NOMO-1 treated with DMSO at 0.1 percent for 48 hours (cell line): ENCODE data around the gene ECE1.

Experiments used
- DNase-seq: peaks from one replicate; lab custom pipeline; 2025; ENCODE audit not compliant: unreplicated experiment; lab: John Stamatoyannopoulos, UW

The ECE1 gene

DNA sequence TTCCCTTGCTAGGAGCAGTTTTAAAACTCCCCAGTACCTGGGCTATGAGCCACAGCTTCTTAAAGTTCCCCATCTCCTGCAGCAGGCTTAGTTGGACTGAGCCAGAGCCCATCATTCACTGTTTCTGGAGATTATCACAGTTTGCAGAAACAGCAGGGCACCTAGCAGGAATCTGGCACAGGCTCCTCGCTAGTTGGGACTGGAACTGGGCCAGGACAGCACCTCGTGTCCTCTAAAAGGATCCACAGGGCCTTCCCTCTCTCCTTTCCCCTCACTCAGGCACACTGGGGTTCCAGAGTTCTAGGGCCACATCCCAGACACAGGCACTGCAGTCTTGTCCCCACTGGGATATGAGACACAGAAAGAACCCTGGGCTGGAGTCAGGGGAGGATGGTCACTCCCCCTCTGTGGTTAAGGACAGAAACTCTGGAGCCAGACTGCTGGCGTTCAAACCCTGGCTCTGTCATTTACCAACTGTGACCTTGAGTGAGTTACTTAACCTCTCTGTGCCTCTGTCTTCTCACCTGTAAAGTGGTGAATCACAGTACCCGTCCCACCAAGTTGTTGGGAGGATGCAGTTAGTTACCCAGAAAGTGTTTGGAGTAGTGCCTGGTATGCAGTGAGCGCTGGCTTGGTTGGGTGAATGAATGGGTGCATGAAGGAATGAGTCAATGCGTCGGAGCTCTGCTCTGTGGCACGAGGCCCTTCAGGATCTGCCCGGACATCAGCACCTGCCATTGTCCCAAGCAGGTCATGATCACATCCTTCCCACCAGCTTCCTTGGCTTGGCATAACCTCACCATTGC lies 18.8 kb upstream of the ECE1 start:
- no peak for DNase-seq

DNA sequence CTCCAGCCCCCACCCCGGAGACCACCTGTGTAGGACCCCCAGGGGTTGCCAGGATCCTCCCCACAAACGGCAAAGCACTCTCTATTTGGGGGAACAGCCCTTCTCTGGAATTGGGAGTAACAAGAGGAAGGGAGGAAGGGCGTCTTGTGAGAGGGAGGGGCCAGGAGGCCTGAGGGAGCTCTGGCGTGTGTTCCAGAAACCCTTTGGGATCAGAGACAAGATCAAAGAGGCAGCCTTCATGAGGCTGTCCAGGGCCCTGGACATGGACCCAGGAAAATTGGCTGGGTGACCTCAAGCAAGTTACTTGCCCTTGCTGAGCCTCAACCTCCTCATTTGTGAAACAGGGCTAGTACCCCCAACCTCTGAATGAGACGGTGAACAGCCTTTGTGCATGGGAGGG lies 18.1 kb upstream of the ECE1 start:
- DNase-seq = no peak

DNA sequence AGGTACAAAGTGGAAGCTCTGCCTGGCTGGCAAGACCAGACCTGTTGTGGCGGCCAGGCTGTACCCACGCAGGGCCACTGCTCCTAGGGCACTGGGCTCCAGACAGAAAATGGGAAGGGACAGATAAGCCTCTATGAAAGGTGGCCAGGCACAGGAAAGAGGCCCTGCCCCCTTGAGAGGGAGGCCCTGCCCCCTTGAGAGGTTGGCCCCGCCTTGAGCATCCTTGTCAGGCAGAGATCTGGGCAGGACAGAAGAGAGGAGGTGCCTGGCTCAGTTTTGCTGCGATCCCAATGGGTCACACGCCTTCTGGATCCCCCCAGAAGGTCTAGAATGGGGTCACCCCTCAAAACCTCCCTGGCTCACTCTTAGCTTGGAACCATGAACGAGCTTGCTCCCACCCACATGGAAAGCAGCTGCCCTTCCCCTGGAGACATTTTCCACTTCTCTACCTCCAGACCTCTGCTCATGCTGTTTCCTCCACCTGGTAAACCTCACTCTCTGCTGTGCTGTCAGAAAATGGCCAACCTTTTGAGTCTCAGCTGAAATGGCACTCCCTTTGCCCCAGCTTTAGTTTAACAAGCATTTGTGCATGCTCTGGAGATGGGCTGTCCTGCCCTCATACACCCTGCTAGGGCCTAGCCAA lies 17.5 kb upstream of the ECE1 start:
- DNase-seq = no peak

DNA sequence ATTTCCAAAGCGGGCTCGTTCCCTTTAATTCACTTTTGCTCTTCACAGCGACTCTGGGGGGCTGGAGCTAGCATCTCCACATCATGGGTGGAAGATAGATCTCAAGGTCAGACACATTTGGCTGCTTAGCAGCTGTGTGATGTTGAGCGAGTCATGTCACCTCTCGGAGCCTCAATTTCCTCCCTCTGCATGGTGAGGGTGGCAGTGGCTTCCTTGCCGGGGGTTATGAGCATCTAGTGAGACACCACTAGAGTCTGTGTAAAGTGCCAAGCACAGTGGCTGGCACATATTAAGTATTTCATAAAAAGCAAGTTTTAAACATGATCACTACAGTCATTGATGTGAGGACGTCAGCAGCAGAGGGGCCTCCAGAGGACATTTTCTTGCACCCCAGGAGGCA lies 16.9 kb upstream of the ECE1 start:
- DNase-seq = no peak

DNA sequence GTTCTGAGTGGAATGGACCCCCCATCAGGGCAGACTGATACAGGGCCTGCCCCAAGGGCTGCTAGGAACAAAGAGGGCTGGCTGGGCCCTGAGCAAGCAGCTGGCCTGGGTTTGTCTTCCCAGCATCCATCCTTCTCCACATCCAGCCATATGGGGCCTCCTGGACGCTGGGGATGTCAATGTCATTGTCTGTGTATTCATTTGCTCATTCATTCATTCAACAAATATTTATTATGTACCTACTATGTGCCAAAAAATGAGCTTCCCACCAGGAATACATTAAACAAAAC lies 15.6 kb upstream of the ECE1 start:
- no peak for DNase-seq

DNA sequence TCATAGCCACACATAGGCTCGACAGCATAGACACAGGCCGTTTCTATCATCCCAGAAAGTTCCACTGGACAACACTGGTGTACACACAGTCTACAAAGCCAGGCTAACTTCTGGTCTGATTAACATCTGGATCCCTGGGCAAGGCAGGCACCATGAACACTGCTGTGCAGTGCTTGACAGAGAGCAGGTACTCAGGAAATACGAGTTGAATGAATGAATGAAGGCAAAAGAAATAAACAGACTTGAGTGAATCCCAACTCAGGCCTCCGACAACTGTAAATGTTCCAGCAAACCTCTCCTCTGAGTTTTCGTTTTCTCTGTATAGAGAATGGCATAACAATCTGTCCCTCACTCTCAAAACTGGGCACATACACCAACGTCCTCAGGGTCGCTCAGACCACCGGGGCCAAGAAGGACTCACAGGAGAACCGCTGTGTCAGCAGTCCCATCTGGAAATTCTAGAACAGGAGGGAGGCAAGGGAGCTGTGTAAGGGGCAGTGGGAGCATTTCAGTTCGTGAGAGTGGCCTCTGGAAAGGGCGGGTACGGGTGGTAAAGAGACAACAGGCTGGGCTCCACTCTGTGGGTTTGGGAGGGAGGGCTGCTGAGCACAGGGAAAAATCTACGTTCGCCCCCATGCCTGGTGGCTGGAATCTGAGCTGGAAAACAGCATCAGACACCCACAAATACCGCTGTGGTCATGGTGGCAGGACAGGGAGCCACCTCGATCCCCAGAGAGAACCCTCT lies 15.1 kb upstream of the ECE1 start:
- no peak for DNase-seq

DNA sequence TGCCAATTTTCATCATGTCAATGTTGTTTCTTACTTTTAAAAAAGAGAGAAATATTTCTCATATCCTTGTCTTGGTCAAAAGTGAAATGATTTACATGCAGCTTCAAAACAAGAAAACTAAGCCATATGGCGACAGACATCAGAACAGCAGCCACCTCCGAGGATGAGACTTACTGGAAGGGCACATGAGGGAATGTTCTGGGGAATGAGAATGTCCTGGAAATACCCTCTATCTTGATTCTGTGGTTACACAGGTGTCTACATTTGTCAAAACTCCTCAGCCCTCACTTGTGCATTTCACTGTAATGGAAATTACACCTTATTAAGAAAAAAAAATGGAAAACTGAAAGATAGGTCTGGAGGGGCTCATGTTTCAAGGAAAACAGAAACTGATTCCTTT lies 14.2 kb upstream of the ECE1 start:
- no peak for DNase-seq

DNA sequence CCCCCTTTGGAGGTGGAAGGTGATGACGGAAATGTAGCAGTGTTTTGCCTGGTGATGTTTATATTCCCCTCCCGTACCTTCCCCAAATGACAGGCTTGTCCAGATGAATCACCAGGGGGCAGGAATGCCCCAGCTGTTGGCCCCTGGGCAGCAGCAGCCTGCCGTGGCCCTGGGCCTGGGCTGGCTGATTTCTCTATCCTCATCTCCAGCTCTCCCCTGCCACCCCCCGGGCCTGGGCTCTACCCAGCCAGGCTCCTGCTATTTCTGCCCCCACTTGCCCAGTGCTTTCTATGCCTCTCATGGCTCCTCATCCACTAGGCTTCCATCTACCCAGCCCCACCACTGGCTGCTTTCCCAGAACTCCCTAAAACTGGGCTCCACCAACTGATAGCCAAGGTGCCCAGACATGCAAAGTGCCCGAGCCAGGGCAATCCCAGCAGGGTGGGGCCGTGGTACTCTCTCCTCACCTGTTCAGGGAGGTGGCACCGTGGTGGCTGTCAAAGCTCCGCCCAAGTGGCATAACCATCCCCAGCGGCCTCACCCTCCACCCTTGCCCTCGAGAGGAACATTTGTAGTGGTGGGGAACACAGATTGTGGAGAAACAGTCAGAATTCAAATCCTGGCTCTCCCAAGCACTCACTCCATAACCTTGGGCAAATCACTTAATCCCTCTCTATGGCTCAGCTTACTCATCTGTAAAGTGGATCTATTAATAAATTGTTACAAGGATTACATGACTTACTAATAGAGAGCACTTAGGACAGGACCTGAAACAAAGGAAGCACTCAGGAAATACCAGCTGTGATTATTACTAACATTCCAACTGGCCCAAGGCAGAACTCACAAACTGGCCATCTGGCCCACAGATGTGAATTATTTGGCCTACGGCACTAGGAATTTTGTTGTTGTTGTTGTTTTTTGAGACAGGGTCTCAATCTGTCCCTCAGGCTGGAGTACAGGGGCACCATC lies 12.8 kb upstream of the ECE1 start:
- no peak for DNase-seq

DNA sequence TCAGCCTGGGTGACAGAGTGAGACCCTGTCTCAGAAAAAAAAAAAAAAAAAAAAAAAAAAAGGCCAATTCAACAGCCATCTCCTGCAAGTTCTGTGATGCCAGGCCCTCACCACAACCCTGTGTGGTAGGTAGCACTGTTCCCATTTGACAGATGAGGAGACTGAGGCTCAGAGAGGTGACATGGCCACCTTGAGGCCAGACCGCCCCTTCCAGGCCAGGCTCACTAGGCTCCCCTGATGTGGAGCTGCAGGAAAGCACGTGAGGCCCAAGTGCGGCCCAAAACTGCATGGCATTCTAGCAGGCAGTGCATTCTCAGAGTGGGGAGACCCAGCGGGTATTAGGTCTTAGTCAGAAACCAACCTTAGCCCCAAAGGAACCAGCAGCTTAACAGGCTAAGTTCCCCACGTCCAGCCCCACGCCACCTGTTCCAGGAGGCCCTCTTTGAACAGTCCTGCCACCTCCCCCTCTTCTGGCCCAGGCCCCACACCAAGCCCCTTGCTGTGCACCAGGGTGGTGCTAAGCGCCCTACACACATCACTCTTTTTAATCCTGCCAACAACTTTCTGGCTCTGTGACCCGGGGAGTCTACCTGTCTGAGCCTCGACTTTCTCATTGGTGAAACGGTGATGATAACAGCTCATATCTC lies 11.7 kb upstream of the ECE1 start:
- no peak for DNase-seq

DNA sequence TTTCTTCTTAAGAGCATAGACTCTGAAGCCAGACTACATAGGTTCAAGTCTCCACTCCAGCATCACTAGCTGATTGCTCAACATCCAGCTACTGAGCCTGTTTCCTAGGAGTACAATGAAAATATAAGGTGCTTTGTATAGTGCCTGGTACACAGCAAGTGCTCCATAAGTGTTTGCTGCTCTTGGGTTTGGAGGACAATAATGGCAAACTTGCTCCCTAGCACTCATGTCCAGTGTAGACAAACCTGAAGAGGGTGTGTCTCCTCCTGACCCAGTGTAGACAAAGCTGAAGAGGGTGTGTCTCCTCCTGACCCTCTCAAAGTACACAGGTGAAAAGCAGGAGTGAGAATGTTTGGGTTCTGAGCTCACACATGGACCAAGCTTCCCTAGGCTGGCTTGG lies 10.5 kb upstream of the ECE1 start:
- no peak for DNase-seq

DNA sequence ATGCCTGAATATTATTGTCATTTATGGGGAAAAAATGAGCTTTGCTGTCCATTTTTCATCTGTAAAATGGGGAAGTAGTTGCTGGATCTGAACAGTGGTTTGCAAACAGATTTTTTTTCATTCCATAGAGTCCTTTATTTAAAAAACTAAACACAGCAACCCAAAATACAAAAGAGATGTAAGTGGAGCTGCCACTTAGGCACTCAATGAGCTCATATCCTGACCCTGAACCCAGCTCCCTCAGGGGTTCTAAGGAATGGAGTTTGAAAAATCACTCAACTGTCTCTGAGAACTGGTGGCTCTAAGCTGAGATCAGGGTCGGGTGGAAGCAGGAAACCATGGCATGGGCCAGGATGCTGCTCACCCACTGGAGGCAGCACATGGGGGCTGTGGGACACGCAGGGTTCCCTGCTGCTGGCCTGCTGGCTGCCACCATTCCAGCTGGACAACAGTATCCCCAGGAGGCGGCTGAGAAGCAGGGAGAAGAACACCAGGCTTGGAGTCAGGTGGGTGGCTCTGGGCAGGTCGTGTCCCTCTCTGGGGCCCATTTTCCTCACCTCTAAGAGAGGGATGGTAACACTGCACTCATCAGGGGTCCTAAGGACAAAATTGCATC lies 9.6 kb upstream of the ECE1 start:
- peak; percentile 13 for DNase-seq

DNA sequence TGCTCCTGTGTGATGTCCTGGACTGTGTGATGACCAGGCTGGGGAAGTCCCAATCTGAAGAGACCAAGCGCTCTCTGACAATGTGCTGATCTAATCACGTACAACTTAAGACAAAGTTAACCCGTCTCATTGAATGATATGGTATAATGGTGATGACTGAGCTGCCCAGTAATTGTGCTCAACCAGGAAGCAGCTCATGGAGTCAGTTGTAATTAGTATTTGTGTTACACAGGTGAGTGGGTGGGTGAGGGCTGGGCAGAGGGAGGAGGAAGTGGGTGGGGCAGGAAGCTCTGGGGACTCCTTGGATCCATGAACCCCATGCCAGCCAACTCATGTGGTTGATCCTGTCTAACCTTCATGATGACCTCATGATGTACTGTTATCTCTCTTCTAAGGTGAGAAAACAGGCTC lies 8.7 kb upstream of the ECE1 start:
- DNase-seq = no peak

DNA sequence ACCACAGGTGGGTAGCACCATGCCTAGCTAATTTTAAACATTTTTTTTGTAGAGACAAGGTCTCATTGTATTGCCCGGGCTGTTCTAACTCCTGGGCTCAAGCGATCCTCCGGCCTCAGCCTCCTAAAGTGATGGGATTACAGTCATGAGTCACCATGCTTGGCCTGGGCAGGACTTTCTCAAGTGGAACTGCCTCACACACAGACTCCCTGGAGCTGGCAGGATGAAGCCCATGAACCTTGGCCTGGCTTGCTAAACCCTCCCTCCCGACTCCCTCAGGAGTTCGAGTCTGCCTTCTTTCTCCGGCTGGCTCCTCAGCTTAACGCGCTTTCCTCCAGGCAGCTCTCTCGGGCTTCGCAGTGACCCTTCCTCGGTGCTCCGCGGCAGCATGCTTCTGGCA lies 7.7 kb upstream of the ECE1 start:
- no peak for DNase-seq

DNA sequence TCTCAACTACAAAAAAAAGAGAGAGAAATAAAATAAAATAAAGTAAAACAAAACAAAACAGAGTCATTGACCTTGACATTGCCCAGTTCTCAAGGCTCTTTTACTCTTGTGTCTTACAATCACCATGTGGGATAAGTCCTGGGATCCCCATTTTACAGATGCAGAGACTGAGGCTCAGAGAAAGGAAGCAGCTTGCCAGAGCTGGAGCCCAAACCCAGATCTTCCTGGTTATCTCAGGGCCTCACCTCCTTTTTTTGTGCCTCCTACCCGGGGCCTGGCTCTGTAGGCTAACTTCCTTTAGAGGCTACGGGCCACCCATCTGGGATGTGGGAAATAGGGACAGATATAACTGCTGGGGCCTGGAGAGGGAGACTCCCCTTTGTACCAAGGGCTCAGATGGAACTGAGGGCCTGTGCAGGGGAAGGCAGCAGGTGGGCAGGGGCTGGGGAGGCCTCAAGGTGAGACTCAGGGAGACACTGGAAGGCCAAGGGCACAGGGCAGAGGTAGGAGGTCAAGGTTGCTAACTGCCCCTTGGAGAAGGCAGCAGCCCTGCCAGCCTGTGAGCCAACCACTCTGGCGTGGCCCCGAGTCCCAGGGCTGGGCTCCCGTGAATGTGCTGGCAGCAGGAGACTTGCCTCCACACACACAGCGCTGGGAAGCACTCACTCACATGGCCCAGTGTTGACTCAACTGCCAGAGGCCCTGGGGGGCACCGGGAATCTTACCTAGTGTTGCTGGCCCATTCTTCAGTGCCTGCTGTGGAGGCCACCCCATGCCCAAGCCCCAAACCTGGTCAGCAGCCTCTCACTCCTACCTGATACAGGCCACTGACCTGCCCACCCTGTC lies 6.5 kb upstream of the ECE1 start:
- no peak for DNase-seq

DNA sequence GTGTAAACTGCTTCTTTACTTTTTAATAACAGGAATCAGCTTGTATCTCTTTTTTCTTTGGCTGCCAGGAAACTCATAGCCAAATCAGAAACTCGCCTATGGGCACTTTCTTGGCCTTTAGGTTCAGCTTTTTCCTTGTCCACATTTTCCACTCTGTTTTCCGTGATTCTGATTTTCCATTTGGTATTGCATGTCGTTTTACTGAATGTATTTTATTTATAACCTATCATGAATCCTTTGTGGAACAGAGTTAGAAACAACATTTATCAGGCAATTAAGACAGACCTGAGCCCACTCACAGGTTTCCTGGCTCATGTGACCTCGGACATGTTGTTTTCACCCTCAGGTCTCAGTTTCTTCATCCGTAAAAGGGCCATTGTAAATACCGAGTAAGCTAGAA lies 5.3 kb upstream of the ECE1 start:
- no peak for DNase-seq

DNA sequence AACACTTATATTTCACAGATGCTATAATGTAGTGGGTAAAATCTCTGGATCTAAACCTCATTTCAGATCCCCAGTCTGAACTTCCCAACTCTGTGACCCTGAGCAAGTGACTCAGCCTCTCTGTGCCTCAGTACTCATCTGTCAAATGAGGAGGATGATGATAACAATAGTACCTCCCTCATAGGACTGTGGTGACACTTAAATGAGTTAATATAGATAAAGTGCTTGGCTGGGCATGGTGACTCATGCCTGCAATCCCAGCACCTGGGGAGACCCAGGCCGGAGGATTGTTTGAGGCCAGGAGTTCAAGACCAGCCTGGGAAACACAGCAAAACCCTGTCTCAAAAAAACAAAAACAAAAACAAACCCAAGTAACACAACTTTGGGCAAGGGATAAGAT lies 4.7 kb upstream of the ECE1 start:
- no peak for DNase-seq

DNA sequence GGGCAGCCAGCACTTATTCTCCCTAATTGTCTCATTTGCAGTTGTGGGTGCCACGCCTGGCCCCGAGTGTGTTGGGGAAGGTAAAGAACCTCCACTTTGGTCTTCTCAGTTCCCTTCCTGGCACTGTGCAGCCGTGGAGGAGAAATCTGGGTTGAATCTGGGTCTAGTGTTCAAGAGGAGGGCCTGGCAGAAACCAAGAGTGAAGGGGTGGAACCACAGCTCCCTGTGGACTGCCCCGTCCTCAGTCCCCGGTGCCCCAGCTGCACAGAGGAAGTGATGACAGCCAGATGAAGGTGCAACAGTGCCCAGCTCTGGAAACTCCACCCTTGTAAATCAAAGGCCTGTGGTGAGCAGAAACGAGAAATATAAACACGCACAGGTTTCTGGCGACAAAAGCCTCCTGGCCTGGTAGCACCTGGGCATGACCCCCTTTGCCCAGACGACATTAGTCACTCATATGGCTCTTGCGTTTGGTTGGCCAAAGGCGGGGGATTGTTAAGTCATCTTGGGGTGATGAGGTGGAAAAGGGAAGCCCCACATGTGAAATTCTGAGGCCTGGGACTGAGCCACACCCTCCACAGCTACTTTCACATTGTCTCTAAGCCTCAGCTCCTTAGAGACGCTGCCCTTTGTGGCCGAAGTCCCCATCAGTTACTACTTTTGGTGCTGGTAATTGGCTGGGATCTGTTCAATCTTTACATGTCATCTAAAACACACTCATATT lies 4.2 kb upstream of the ECE1 start:
- peak; percentile 80 for DNase-seq

DNA sequence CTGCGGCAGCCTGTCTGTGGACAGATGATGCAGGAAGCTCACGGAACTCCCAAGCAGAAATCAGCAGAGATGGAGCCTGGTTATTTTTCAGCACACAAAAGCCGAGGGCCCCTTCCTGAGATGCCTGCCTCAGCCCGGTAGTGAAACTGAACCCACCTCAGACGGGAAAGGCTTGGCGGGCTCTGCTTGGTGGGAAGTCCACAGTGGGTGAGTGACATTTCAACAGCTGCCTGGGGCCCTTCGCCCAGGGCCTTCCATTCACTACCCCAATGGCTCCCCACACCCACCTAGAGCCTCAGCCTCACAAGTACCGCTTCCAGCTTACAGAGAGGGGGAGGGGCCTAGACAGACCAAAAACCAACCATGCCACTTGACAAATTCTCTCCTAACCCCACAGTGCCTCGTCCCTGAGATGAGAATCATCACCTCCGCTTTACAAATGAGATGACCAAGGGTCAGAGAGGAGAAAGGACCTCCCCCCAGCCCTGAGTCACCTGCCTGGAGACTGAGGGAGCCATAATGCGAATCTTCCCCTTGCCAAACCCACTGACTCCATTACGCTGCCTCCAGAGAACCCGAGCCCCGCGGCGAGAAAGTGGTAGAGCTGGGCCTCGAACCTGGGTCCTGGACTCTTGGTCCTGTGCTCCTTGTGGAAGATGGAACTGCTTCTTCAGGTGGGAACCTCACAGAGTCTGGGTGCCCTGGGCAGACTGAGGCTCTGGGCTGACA lies 3.4 kb upstream of the ECE1 start:
- no peak for DNase-seq
